Suprapubic skin (tissue), 4 donors: Measurements from ENCODE around the gene SIGLEC6. TPM values are rescaled to one million over a fixed set of nuclear protein-coding genes. Genes with fewer than 3 reads are reported as not detected.

Experiments
- DNase-seq, 2 donors: peaks; one replicate each; pipeline ENCODE4 v3.0.0-alpha.2; 2019; ENCODE audit warnings: low spot score in 2 of 2
- H3K27ac ChIP-seq: fragments of 200-600 bp; sonication (generic); one replicate; pipeline ENCODE4 v1.5.1; 2019
- H3K27me3 ChIP-seq: fragments of 200-600 bp; sonication (generic); one replicate; pipeline ENCODE4 v1.5.1; 2019
- H3K36me3 ChIP-seq: fragments of 200-600 bp; sonication (generic); one replicate; pipeline ENCODE4 v1.5.1; 2019
- H3K4me1 ChIP-seq: fragments of 200-600 bp; sonication (generic); one replicate; pipeline ENCODE4 v1.5.1; 2019
- H3K4me3 ChIP-seq: fragments of 200-600 bp; sonication (generic); one replicate; pipeline ENCODE4 v1.5.1; 2019; ENCODE audit warnings: mild to moderate bottlenecking
- H3K9me3 ChIP-seq: fragments of 200-600 bp; sonication (generic); one replicate; pipeline ENCODE4 v1.5.1; 2019
- CTCF ChIP-seq, 2 donors: fragments of 200-600 bp in 1 of 2; fragments of 450-650 bp in 1 of 2; sonication (generic) in 1 of 2; IDR thresholded peaks; one replicate each; pipeline ENCODE4 v1.5.1; 2016 to 2019; ENCODE audit warnings: antibody characterized with exemption in 2 of 2, mild to moderate bottlenecking in 1 of 2, moderate library complexity in 1 of 2
- EP300 ChIP-seq: sonication (generic); formaldehyde crosslinking; IDR thresholded peaks from one replicate; pipeline ENCODE4 v1.6.1; 2017; ENCODE audit warnings: antibody characterized with exemption
- POLR2A ChIP-seq, 2 donors: fragments of 450-650 bp; IDR thresholded peaks; one replicate each; pipeline ENCODE4 v1.6.1; 2017; ENCODE audit warnings: antibody characterized with exemption in 2 of 2, mild to moderate bottlenecking in 2 of 2, moderate library complexity in 2 of 2
- POLR2AphosphoS5 ChIP-seq, 3 donors: sonication (generic); formaldehyde crosslinking; IDR thresholded peaks; one replicate each; pipeline ENCODE4 v1.6.1; 2017; ENCODE audit warnings: antibody characterized with exemption in 3 of 3
- WGBS: methylation state at CpG from one replicate; pipeline ENCODE4 v1.1.5; 2018; 5-methylcytosine and 5-hydroxymethylcytosine counted together
- total RNA-seq, 4 donors: library from RNA; depleted of rRNA; stranded (reverse); fragments of >200 nt; gene quantifications; one replicate each; pipeline ENCODE4 v1.1.0, GENCODE V29; 2016

Gene SIGLEC6
- total RNA-seq, 4 donors from 2014 or later, result 0.26 to 0.30 TPM; not detected in 2

GRCh38 chr19:51530616-51531015, 854 bp downstream of the SIGLEC6 start:
- 90% methylated on average over 6 of the region's 8 CpGs for WGBS
- H3K27me3 ChIP-seq, result peaks cover 20% of the 10 kb centered on the region
- H3K36me3 ChIP-seq, result no peaks in the 10 kb centered on the region

GRCh38 chr19:51529301-51529700, 2.2 kb downstream of the SIGLEC6 start:
- H3K4me3 ChIP-seq, result no peak overlapping the region
- no peak overlapping the region for H3K27ac ChIP-seq
- no peak for TF ChIP-seq POLR2A (IDR thresholded peaks at IDR 0.05)
- no peak for TF ChIP-seq CTCF (IDR thresholded peaks at IDR 0.05)
- no peak for TF ChIP-seq POLR2AphosphoS5 (IDR thresholded peaks at IDR 0.05)
- H3K9me3 ChIP-seq, result no peaks in the 10 kb centered on the region
- DNase-seq, result no peak
- H3K27me3 ChIP-seq, result peaks cover 21% of the 10 kb centered on the region
- no peaks in the 10 kb centered on the region for H3K4me1 ChIP-seq
- no peaks in the 10 kb centered on the region for H3K36me3 ChIP-seq
- no CpG with 5 or more reads among the region's 2 CpGs for WGBS

More at GRCh38 chr19:51530616-51531015, 854 bp downstream of the SIGLEC6 start:
- H3K4me1 ChIP-seq, result no peaks in the 10 kb centered on the region
- no peaks in the 10 kb centered on the region for H3K9me3 ChIP-seq
- no peak for TF ChIP-seq EP300
- no peak for TF ChIP-seq POLR2A (IDR thresholded peaks at IDR 0.05)
- TF ChIP-seq CTCF (IDR thresholded peaks at IDR 0.05), result no peak
- TF ChIP-seq POLR2AphosphoS5 (IDR thresholded peaks at IDR 0.05), result no peak
- no peak overlapping the region for H3K27ac ChIP-seq
- DNase-seq, result no peak
- no peak overlapping the region for H3K4me3 ChIP-seq

GRCh38 chr19:51525651-51526050, 5.8 kb downstream of the SIGLEC6 start:
- no peak overlapping the region for H3K4me3 ChIP-seq
- H3K27ac ChIP-seq, result no peak overlapping the region
- WGBS, result 13% methylated on average over 1 of the region's 4 CpGs
- H3K4me1 ChIP-seq, result no peaks in the 10 kb centered on the region
- peaks cover 9% of the 10 kb centered on the region for H3K27me3 ChIP-seq
- no peaks in the 10 kb centered on the region for H3K36me3 ChIP-seq
- no peaks in the 10 kb centered on the region for H3K9me3 ChIP-seq
- no peak for TF ChIP-seq CTCF (IDR thresholded peaks at IDR 0.05)
- TF ChIP-seq POLR2A (IDR thresholded peaks at IDR 0.05), result no peak
- no peak for TF ChIP-seq EP300
- no peak for TF ChIP-seq POLR2AphosphoS5 (IDR thresholded peaks at IDR 0.05)
- DNase-seq, result no peak

- no peaks in the 10 kb centered on the region for H3K4me1 ChIP-seq
- 65% methylated on average over 7 of the region's 8 CpGs for WGBS
Measured at GRCh38 chr19:51524666-51525264, 6.7 kb downstream of the SIGLEC6 start.

GRCh38 chr19:51521781-51522180, 9.7 kb downstream of the SIGLEC6 start:
- Histone ChIP-seq H3K9me3 (peaks cover 8% of the 10 kb centered on the region), H3K27me3 (peaks cover 4% of the 10 kb centered on the region), H3K4me3 (no peak overlapping the region), H3K27ac (no peak overlapping the region), H3K36me3 (no peaks in the 10 kb centered on the region), H3K4me1 (no peaks in the 10 kb centered on the region)
- no peak for DNase-seq
- WGBS, result 55% methylated on average over 2 of the region's 2 CpGs
- TF ChIP-seq POLR2A (IDR thresholded peaks at IDR 0.05), result no peak
- TF ChIP-seq EP300, result no peak
- TF ChIP-seq CTCF (IDR thresholded peaks at IDR 0.05), result no peak
- TF ChIP-seq POLR2AphosphoS5 (IDR thresholded peaks at IDR 0.05), result no peak

More at GRCh38 chr19:51524666-51525264, 6.7 kb downstream of the SIGLEC6 start:
- TF ChIP-seq POLR2AphosphoS5 (IDR thresholded peaks at IDR 0.05) (no peak), EP300 (no peak), CTCF (IDR thresholded peaks at IDR 0.05) (no peak), POLR2A (IDR thresholded peaks at IDR 0.05) (no peak)
- Histone ChIP-seq H3K36me3 (no peaks in the 10 kb centered on the region), H3K27ac (no peak overlapping the region), H3K4me3 (no peak overlapping the region), H3K27me3 (peaks cover 9% of the 10 kb centered on the region), H3K9me3 (no peaks in the 10 kb centered on the region)
- no peak for DNase-seq
